ENCODE results near the gene FES. TPM values are rescaled to one million over a fixed set of nuclear protein-coding genes. Genes with fewer than 3 reads are reported as not detected.

Gene FES
- total RNA-seq, 1 donor from 2014 or later = 33.7 TPM

- intact Hi-C loops (cut with micrococcal nuclease) = no loop called here
- no peak for DNase-seq
- no peaks in the 10 kb centered on the region for H3K27me3 Mint-ChIP-seq
- H3K9me3 Mint-ChIP-seq = no peaks in the 10 kb centered on the region
- peaks cover 12% of the 10 kb centered on the region for H3K36me3 Mint-ChIP-seq (ENCODE audit: low read depth)
- peaks cover 66% of the 10 kb centered on the region for H3K4me1 Mint-ChIP-seq
- H3K27ac Mint-ChIP-seq = peak overlapping the region; percentile 51
- H3K4me3 Mint-ChIP-seq = no peak overlapping the region
Observed at GRCh38 chr15:90866161-90866715, 18.1 kb upstream of the FES start.

GRCh38 chr15:90866800-90867199, 17.5 kb upstream of the FES start:
- no peak overlapping the region for H3K4me3 Mint-ChIP-seq
- H3K27ac Mint-ChIP-seq = peak overlapping the region; percentile 51
- intact Hi-C loops (cut with micrococcal nuclease) = no loop called here

GRCh38 chr15:90868261-90868689, 16.0 kb upstream of the FES start, which contains the start of gene FURIN:
FURIN (plus strand) TSS chr15:90868588; CDS start chr15:90875741, 7,153 bp downstream.
- Mint-ChIP-seq H3K9me3 (no peaks in the 10 kb centered on the region), H3K4me1 (peaks cover 56% of the 10 kb centered on the region), H3K27ac (peak within 1 kb of the TSS; percentile 96), H3K36me3 (ENCODE audit: low read depth) (peaks cover 24% of the 10 kb centered on the region), H3K27me3 (no peaks in the 10 kb centered on the region), H3K4me3 (peak within 1 kb of the TSS; percentile 96)
- DNase-seq = no peak
- intact Hi-C loops (cut with micrococcal nuclease) = no loop called here

More at GRCh38 chr15:90866800-90867199, 17.5 kb upstream of the FES start:
- Mint-ChIP-seq H3K9me3 (no peaks in the 10 kb centered on the region), H3K36me3 (ENCODE audit: low read depth) (peaks cover 12% of the 10 kb centered on the region), H3K4me1 (peaks cover 64% of the 10 kb centered on the region), H3K27me3 (no peaks in the 10 kb centered on the region)
- no peak for DNase-seq

- H3K4me3 Mint-ChIP-seq = peak overlapping the region; percentile 96
- H3K4me1 Mint-ChIP-seq = peaks cover 50% of the 10 kb centered on the region
- peak; percentile 70 for DNase-seq
- H3K9me3 Mint-ChIP-seq = no peaks in the 10 kb centered on the region
- peak overlapping the region; percentile 96 for H3K27ac Mint-ChIP-seq
- intact Hi-C loops (cut with micrococcal nuclease) = loop anchor here (1.0 kb wide), 4 partner anchors 13 to 54 kb away; no protein-coding TSS in a partner anchor
- peaks cover 33% of the 10 kb centered on the region for H3K36me3 Mint-ChIP-seq (ENCODE audit: low read depth)
- no peaks in the 10 kb centered on the region for H3K27me3 Mint-ChIP-seq
Observed at GRCh38 chr15:90869140-90869541, 15.2 kb upstream of the FES start.

- H3K36me3 Mint-ChIP-seq (ENCODE audit: low read depth) = peaks cover 38% of the 10 kb centered on the region
- intact Hi-C loops (cut with micrococcal nuclease) = loop anchor here (1.0 to 5.0 kb wide), 6 partner anchors 13 to 222 kb away; partner anchors contain the start of gene HDDC3
- peak overlapping the region; percentile 96 for H3K27ac Mint-ChIP-seq
- H3K4me1 Mint-ChIP-seq = peaks cover 53% of the 10 kb centered on the region
- no peaks in the 10 kb centered on the region for H3K9me3 Mint-ChIP-seq
- H3K4me3 Mint-ChIP-seq = peak overlapping the region; percentile 96
- no peaks in the 10 kb centered on the region for H3K27me3 Mint-ChIP-seq
- peak; percentile 86 for DNase-seq
Observed at GRCh38 chr15:90869601-90870353, 14.5 kb upstream of the FES start.

GRCh38 chr15:90870354-90871138, 13.8 kb upstream of the FES start:
- Mint-ChIP-seq H3K4me1 (peaks cover 58% of the 10 kb centered on the region), H3K36me3 (ENCODE audit: low read depth) (peaks cover 45% of the 10 kb centered on the region)
- intact Hi-C loops (cut with micrococcal nuclease) = loop anchor here (5.0 kb wide), 2 partner anchors 62 to 223 kb away; partner anchors contain the start of gene HDDC3

GRCh38 chr15:90871139-90871715, 13.1 kb upstream of the FES start:
- Mint-ChIP-seq H3K9me3 (no peaks in the 10 kb centered on the region), H3K4me1 (peaks cover 55% of the 10 kb centered on the region), H3K27me3 (no peaks in the 10 kb centered on the region), H3K36me3 (ENCODE audit: low read depth) (peaks cover 51% of the 10 kb centered on the region), H3K4me3 (peak overlapping the region; percentile 96), H3K27ac (peak overlapping the region; percentile 96)
- peak; percentile 83 for DNase-seq
- intact Hi-C loops (cut with micrococcal nuclease) = loop anchor here (5.0 kb wide), 2 partner anchors 61 to 224 kb away; partner anchors contain the start of gene HDDC3

More at GRCh38 chr15:90870354-90871138, 13.8 kb upstream of the FES start:
- peak overlapping the region; percentile 96 for H3K27ac Mint-ChIP-seq
- peak overlapping the region; percentile 96 for H3K4me3 Mint-ChIP-seq
- no peaks in the 10 kb centered on the region for H3K27me3 Mint-ChIP-seq
- no peaks in the 10 kb centered on the region for H3K9me3 Mint-ChIP-seq
- peak; percentile 68 for DNase-seq

- no peaks in the 10 kb centered on the region for H3K9me3 Mint-ChIP-seq
- peak overlapping the region; percentile 95 for H3K4me3 Mint-ChIP-seq
- peaks cover 58% of the 10 kb centered on the region for H3K36me3 Mint-ChIP-seq (ENCODE audit: low read depth)
- peak; percentile 76 for DNase-seq
- H3K4me1 Mint-ChIP-seq = peaks cover 58% of the 10 kb centered on the region
- H3K27me3 Mint-ChIP-seq = no peaks in the 10 kb centered on the region
- peak overlapping the region; percentile 94 for H3K27ac Mint-ChIP-seq
- intact Hi-C loops (cut with micrococcal nuclease) = loop anchor here (2.0 to 5.0 kb wide), 3 partner anchors 60 to 225 kb away; partner anchors contain the start of genes BLM and HDDC3
Observed at GRCh38 chr15:90871716-90872485, 12.4 kb upstream of the FES start.

- Mint-ChIP-seq H3K27ac (peak overlapping the region; percentile 94), H3K36me3 (ENCODE audit: low read depth) (peaks cover 65% of the 10 kb centered on the region), H3K4me1 (peaks cover 61% of the 10 kb centered on the region), H3K9me3 (no peaks in the 10 kb centered on the region), H3K4me3 (peak overlapping the region; percentile 95), H3K27me3 (no peaks in the 10 kb centered on the region)
- DNase-seq = peak; percentile 80
- intact Hi-C loops (cut with micrococcal nuclease) = loop anchor here (1.0 to 5.0 kb wide), 6 partner anchors 11 to 225 kb away; partner anchors contain the start of genes BLM and HDDC3
Observed at GRCh38 chr15:90872486-90873184, 11.7 kb upstream of the FES start.

GRCh38 chr15:90873488-90873997, 10.8 kb upstream of the FES start:
- intact Hi-C loops (cut with micrococcal nuclease) = loop anchor here (1.0 to 5.0 kb wide), 6 partner anchors 10 to 226 kb away; partner anchors contain the start of genes BLM and HDDC3

GRCh38 chr15:90873998-90874605, 10.2 kb upstream of the FES start:
- H3K27ac Mint-ChIP-seq = peak overlapping the region; percentile 94
- no peak for DNase-seq
- intact Hi-C loops (cut with micrococcal nuclease) = loop anchor here (1.0 to 5.0 kb wide), 6 partner anchors 9 to 227 kb away; partner anchors contain the start of genes BLM and HDDC3
- H3K4me3 Mint-ChIP-seq = peak overlapping the region; percentile 95
- peaks cover 79% of the 10 kb centered on the region for H3K36me3 Mint-ChIP-seq (ENCODE audit: low read depth)
- no peaks in the 10 kb centered on the region for H3K9me3 Mint-ChIP-seq
- no peaks in the 10 kb centered on the region for H3K27me3 Mint-ChIP-seq
- peaks cover 52% of the 10 kb centered on the region for H3K4me1 Mint-ChIP-seq

More at GRCh38 chr15:90873488-90873997, 10.8 kb upstream of the FES start:
- Mint-ChIP-seq H3K4me3 (peak overlapping the region; percentile 95), H3K4me1 (peaks cover 55% of the 10 kb centered on the region), H3K27ac (peak overlapping the region; percentile 94), H3K9me3 (no peaks in the 10 kb centered on the region), H3K36me3 (ENCODE audit: low read depth) (peaks cover 75% of the 10 kb centered on the region), H3K27me3 (no peaks in the 10 kb centered on the region)
- DNase-seq = no peak

Measured in activated CD4-positive, alpha-beta T cell treated with anti-CD3 and anti-CD28 coated beads, Interleukin-2, amount 10 ng/mL, durations not matched to agents 24 days and 14 days (primary cell).